ENCODE measurements around the gene PIN1. TPM values are rescaled to one million over a fixed set of nuclear protein-coding genes. Genes with fewer than 3 reads are reported as not detected.

PIN1 gene
- total and polyA plus RNA-seq, 2 of the 13 experiments (the other 11 are each of a cell fraction or from before 2014, with no cell fraction given): 31.9 to 72.0 TPM

DNA sequence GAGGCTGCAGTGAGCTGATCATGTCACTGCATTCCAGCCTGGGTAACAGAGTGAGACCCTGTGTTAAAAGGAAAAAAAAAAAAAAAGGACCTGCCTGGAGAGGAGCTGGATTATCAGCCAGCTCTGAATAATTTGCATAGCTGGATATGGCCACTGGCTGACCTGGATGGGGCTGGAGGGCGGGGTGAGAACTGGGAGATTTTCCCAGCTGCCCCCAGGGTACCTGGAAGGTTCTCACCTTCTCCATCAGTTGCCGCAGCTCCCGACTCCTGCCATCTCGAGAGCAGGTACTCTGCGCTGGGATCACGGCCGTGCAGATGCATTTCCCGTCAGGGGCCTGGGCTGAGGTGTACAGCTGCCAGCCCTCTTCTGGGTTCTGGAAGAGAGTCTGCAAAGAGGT is 25.3 kb downstream of the PIN1 start (continued):
- TF ChIP-seq, protein P1, sequence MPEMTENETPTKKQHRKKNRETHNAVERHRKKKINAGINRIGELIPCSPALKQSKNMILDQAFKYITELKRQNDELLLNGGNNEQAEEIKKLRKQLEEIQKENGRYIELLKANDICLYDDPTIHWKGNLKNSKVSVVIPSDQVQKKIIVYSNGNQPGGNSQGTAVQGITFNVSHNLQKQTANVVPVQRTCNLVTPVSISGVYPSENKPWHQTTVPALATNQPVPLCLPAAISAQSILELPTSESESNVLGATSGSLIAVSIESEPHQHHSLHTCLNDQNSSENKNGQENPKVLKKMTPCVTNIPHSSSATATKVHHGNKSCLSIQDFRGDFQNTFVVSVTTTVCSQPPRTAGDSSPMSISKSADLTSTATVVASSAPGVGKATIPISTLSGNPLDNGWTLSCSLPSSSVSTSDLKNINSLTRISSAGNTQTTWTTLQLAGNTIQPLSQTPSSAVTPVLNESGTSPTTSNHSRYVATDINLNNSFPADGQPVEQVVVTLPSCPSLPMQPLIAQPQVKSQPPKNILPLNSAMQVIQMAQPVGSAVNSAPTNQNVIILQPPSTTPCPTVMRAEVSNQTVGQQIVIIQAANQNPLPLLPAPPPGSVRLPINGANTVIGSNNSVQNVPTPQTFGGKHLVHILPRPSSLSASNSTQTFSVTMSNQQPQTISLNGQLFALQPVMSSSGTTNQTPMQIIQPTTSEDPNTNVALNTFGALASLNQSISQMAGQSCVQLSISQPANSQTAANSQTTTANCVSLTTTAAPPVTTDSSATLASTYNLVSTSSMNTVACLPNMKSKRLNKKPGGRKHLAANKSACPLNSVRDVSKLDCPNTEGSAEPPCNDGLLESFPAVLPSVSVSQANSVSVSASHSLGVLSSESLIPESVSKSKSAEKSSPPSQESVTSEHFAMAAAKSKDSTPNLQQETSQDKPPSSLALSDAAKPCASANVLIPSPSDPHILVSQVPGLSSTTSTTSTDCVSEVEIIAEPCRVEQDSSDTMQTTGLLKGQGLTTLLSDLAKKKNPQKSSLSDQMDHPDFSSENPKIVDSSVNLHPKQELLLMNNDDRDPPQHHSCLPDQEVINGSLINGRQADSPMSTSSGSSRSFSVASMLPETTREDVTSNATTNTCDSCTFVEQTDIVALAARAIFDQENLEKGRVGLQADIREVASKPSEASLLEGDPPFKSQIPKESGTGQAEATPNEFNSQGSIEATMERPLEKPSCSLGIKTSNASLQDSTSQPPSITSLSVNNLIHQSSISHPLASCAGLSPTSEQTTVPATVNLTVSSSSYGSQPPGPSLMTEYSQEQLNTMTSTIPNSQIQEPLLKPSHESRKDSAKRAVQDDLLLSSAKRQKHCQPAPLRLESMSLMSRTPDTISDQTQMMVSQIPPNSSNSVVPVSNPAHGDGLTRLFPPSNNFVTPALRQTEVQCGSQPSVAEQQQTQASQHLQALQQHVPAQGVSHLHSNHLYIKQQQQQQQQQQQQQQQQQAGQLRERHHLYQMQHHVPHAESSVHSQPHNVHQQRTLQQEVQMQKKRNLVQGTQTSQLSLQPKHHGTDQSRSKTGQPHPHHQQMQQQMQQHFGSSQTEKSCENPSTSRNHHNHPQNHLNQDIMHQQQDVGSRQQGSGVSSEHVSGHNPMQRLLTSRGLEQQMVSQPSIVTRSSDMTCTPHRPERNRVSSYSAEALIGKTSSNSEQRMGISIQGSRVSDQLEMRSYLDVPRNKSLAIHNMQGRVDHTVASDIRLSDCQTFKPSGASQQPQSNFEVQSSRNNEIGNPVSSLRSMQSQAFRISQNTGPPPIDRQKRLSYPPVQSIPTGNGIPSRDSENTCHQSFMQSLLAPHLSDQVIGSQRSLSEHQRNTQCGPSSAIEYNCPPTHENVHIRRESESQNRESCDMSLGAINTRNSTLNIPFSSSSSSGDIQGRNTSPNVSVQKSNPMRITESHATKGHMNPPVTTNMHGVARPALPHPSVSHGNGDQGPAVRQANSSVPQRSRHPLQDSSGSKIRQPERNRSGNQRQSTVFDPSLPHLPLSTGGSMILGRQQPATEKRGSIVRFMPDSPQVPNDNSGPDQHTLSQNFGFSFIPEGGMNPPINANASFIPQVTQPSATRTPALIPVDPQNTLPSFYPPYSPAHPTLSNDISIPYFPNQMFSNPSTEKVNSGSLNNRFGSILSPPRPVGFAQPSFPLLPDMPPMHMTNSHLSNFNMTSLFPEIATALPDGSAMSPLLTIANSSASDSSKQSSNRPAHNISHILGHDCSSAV (CRISPR knock-in tag; IDR thresholded peaks at IDR 0.05; ENCODE audit: borderline replicate concordance): no peak
- TF ChIP-seq TCF12 (IDR thresholded peaks at IDR 0.05) (no peak), TCF12 (CRISPR knock-in tag; IDR thresholded peaks at IDR 0.05) (no peak)

GRCh38 chr19:9861503-9861902 is 26.4 kb downstream of the PIN1 start:
- WGBS (ENCODE audit: low lambda C conversion rate): 88% methylated on average over 1 of the region's 1 CpG
- Histone ChIP-seq H3K4me3 (replicated peaks in 1 of 3; ENCODE audit: insufficient read depth in 1 of 3, low read depth in 2 of 3, low read length in 3 of 3) (no peak overlapping the region), H3K27me3 (ENCODE audit: control insufficient read depth in 1 of 2, insufficient read depth in 2 of 2, low read length in 2 of 2) (peaks cover 4 to 22% of the 10 kb centered on the region in 2 experiments; a peak in 4 of 5 replicates), H3K4me1 (ENCODE audit: insufficient read depth, low read length) (peaks cover 7% of the 10 kb centered on the region; the same call in 1 of the 2 replicates), H2AFZ (ENCODE audit: low read length) (no peak overlapping the region), H3K27ac (ENCODE audit: extremely low read length, insufficient read depth, low read length) (no peak overlapping the region), H3K4me2 (ENCODE audit: low read depth, low read length) (no peak overlapping the region), H4K20me1 (ENCODE audit: insufficient read depth, low read length) (no peaks in the 10 kb centered on the region), H3K9me3 (ENCODE audit: low read length) (no peaks in the 10 kb centered on the region), H3K9ac (ENCODE audit: insufficient read depth, low read depth, low read length) (no peak overlapping the region), H3K36me3 (replicated peaks in 1 of 2; ENCODE audit: control insufficient read depth in 1 of 2, insufficient read depth in 2 of 2, low read length in 2 of 2) (no peaks in the 10 kb centered on the region), H3K79me2 (ENCODE audit: insufficient read depth, low read length) (no peaks in the 10 kb centered on the region)
- intact Hi-C loops (cut with micrococcal nuclease; ENCODE audit: unreplicated experiment): no loop called here
- in situ Hi-C loops (cut with HindIII; ENCODE audit: extremely low pct_ligation_motif_present, low pct_unique_long_range_greater_than_20kb): no loop called here
- no peak for ATAC-seq
- no peak for FAIRE-seq
- TF ChIP-seq, protein P2, sequence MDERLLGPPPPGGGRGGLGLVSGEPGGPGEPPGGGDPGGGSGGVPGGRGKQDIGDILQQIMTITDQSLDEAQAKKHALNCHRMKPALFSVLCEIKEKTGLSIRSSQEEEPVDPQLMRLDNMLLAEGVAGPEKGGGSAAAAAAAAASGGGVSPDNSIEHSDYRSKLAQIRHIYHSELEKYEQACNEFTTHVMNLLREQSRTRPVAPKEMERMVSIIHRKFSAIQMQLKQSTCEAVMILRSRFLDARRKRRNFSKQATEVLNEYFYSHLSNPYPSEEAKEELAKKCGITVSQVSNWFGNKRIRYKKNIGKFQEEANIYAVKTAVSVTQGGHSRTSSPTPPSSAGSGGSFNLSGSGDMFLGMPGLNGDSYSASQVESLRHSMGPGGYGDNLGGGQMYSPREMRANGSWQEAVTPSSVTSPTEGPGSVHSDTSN (CRISPR knock-in tag; IDR thresholded peaks at IDR 0.05): no peak
- TF ChIP-seq XBP1 (CRISPR knock-in tag; IDR thresholded peaks at IDR 0.05) (no peak), RFX3 (CRISPR knock-in tag; IDR thresholded peaks at IDR 0.05) (no peak), ZNF891 (CRISPR knock-in tag; IDR thresholded peaks at IDR 0.05) (no peak), ZNF33A (CRISPR knock-in tag; IDR thresholded peaks at IDR 0.05; ENCODE audit: borderline replicate concordance) (no peak), ZNF414 (CRISPR knock-in tag; IDR thresholded peaks at IDR 0.05) (no peak), ZNF350 (CRISPR knock-in tag; IDR thresholded peaks at IDR 0.05; ENCODE audit: borderline replicate concordance, low read depth) (no peak), ZNF7 (CRISPR knock-in tag; IDR thresholded peaks at IDR 0.05) (no peak), CENPX (CRISPR knock-in tag; IDR thresholded peaks at IDR 0.05) (no peak)
- DNase-seq (ENCODE audit: low spot score): no peak
- ChIA-PET POLR2A (no interaction called here), CTCF (ENCODE audit: low intra/inter-chr PET ratio, low total read pairs) (no interaction called here)
- BruUV-seq (replicated peaks): no TSS peak
